SJCRH30 (cell line): ENCODE measurements around the gene UBTF. TPM values are rescaled to one million over a fixed set of nuclear protein-coding genes. Genes with fewer than 3 reads are reported as not detected.

ENCODE experiments used
- DNase-seq, 2 experiments: peaks; one replicate each; pipeline ENCODE4 v3.0.0-alpha.2; 2015 to 2020
- H3K27ac ChIP-seq: fragments of 250-450 bp; sonication (Bioruptor Pico); 2 replicates; pipeline ENCODE4 v1.5.1; 2020; ENCODE audit warnings: mild to moderate bottlenecking, moderate library complexity
- H3K27me3 ChIP-seq: fragments of 250-450 bp; sonication (Bioruptor Pico); 2 replicates; pipeline ENCODE4 v1.5.1; 2020; ENCODE audit warnings: mild to moderate bottlenecking, moderate library complexity
- H3K36me3 ChIP-seq: fragments of 250-450 bp; sonication (Bioruptor Pico); 2 replicates; pipeline ENCODE4 v1.5.1; 2020; ENCODE audit warnings: mild to moderate bottlenecking, moderate library complexity
- H3K4me1 ChIP-seq: fragments of 250-450 bp; sonication (Bioruptor Pico); 2 replicates; pipeline ENCODE4 v1.5.1; 2020; ENCODE audit warnings: mild to moderate bottlenecking, moderate library complexity
- H3K4me3 ChIP-seq: fragments of 250-450 bp; sonication (Bioruptor Pico); 2 replicates; pipeline ENCODE4 v1.5.1; 2020; ENCODE audit warnings: mild to moderate bottlenecking, moderate library complexity
- H3K9me3 ChIP-seq: fragments of 250-450 bp; sonication (Bioruptor Pico); replicated peaks from 2 replicates; pipeline ENCODE4 v1.5.1; 2020; ENCODE audit warnings: mild to moderate bottlenecking, moderate library complexity
- total RNA-seq: library from RNA; depleted of rRNA; stranded (reverse); fragments of >200 nt; shearing (Covaris generic); gene quantifications from 2 replicates; pipeline ENCODE4 v1.2.3, GENCODE V29; 2014

Gene UBTF
- total RNA-seq, 1 experiment from 2014 or later, result 78.9 TPM

GRCh38 chr17:44223541-44224071 is 4.1 kb upstream of the UBTF start:
- no peak overlapping the region for H3K4me3 ChIP-seq
- H3K27ac ChIP-seq, result no peak overlapping the region
- no peaks in the 10 kb centered on the region for H3K36me3 ChIP-seq
- no peak for DNase-seq
- H3K9me3 ChIP-seq, result no peaks in the 10 kb centered on the region
- peaks cover 3% of the 10 kb centered on the region; the same call in 1 of the 2 replicates for H3K4me1 ChIP-seq
- no peaks in the 10 kb centered on the region for H3K27me3 ChIP-seq

- H3K36me3 ChIP-seq, result no peaks in the 10 kb centered on the region
- H3K9me3 ChIP-seq, result no peaks in the 10 kb centered on the region
- H3K27ac ChIP-seq, result no peak overlapping the region
- DNase-seq, result peak; percentile 71 to 83
- peaks cover 9% of the 10 kb centered on the region; the same call in 1 of the 2 replicates for H3K4me1 ChIP-seq
- H3K4me3 ChIP-seq, result peak overlapping the region; percentile 99
- no peaks in the 10 kb centered on the region for H3K27me3 ChIP-seq
These were observed 2.8 kb upstream of the UBTF start for GRCh38 chr17:44222112-44222869.

- Histone ChIP-seq H3K4me3 (peak overlapping the region; percentile 99), H3K27ac (no peak overlapping the region), H3K27me3 (no peaks in the 10 kb centered on the region), H3K36me3 (peaks cover under 1% of the 10 kb centered on the region), H3K4me1 (peaks cover 9% of the 10 kb centered on the region; the same call in 1 of the 2 replicates), H3K9me3 (no peaks in the 10 kb centered on the region)
- no peak for DNase-seq
These were observed 2.3 kb upstream of the UBTF start for GRCh38 chr17:44221862-44222111.

- H3K27ac ChIP-seq, result peak overlapping the region; percentile 26; the same call in 1 of the 2 replicates
These were observed 1.8 kb upstream of the UBTF start for GRCh38 chr17:44221084-44221861.

GRCh38 chr17:44220213-44221083 is 973 bp upstream of the UBTF start:
- H3K4me3 ChIP-seq, result peak overlapping the region; percentile 99
- no peaks in the 10 kb centered on the region for H3K27me3 ChIP-seq
- H3K9me3 ChIP-seq, result no peaks in the 10 kb centered on the region
- peak; percentile 49 to 60 for DNase-seq
- peaks cover 14% of the 10 kb centered on the region for H3K36me3 ChIP-seq
- H3K4me1 ChIP-seq, result peaks cover 9% of the 10 kb centered on the region; the same call in 1 of the 2 replicates
- H3K27ac ChIP-seq, result peak overlapping the region; percentile 79

More at GRCh38 chr17:44221084-44221861, 1.8 kb upstream of the UBTF start:
- Histone ChIP-seq H3K27me3 (no peaks in the 10 kb centered on the region), H3K4me3 (peak overlapping the region; percentile 99), H3K36me3 (peaks cover 6% of the 10 kb centered on the region), H3K9me3 (no peaks in the 10 kb centered on the region), H3K4me1 (peaks cover 9% of the 10 kb centered on the region; the same call in 1 of the 2 replicates)
- peak; percentile 85 to 90 for DNase-seq

- Histone ChIP-seq H3K36me3 (peaks cover 27% of the 10 kb centered on the region), H3K27me3 (no peaks in the 10 kb centered on the region), H3K4me3 (peak overlapping the region; percentile 99), H3K9me3 (no peaks in the 10 kb centered on the region), H3K4me1 (peaks cover 9% of the 10 kb centered on the region; the same call in 1 of the 2 replicates), H3K27ac (peak overlapping the region; percentile 75; the same call in 1 of the 2 replicates)
- peak; percentile 70 to 75 for DNase-seq
These were observed 313 bp downstream of the UBTF start for GRCh38 chr17:44219108-44219615.

- Histone ChIP-seq H3K36me3 (peaks cover 32% of the 10 kb centered on the region), H3K9me3 (no peaks in the 10 kb centered on the region), H3K4me3 (peak overlapping the region; percentile 99), H3K4me1 (peaks cover 9% of the 10 kb centered on the region; the same call in 1 of the 2 replicates), H3K27ac (peak overlapping the region; percentile 48), H3K27me3 (no peaks in the 10 kb centered on the region)
- peak; percentile 88 to 94 for DNase-seq
These were observed 949 bp downstream of the UBTF start for GRCh38 chr17:44218344-44219107.

- H3K4me3 ChIP-seq, result peak overlapping the region; percentile 99
- no peak for DNase-seq
- peak overlapping the region; percentile 48 for H3K27ac ChIP-seq
- peaks cover 7% of the 10 kb centered on the region; the same call in 1 of the 2 replicates for H3K4me1 ChIP-seq
- no peaks in the 10 kb centered on the region for H3K27me3 ChIP-seq
- H3K36me3 ChIP-seq, result peaks cover 32% of the 10 kb centered on the region
- H3K9me3 ChIP-seq, result no peaks in the 10 kb centered on the region
These were observed 1.6 kb downstream of the UBTF start for GRCh38 chr17:44217738-44218343.

- Histone ChIP-seq H3K9me3 (no peaks in the 10 kb centered on the region), H3K27ac (no peak overlapping the region), H3K4me3 (no peak overlapping the region), H3K36me3 (peaks cover 32% of the 10 kb centered on the region), H3K27me3 (no peaks in the 10 kb centered on the region), H3K4me1 (peaks cover 6% of the 10 kb centered on the region; the same call in 1 of the 2 replicates)
- DNase-seq, result no peak
These were observed 2.8 kb downstream of the UBTF start for GRCh38 chr17:44216694-44217093.

- Histone ChIP-seq H3K4me3 (no peak overlapping the region), H3K27me3 (no peaks in the 10 kb centered on the region), H3K27ac (no peak overlapping the region), H3K36me3 (peaks cover 37% of the 10 kb centered on the region), H3K9me3 (no peaks in the 10 kb centered on the region), H3K4me1 (peaks cover 6% of the 10 kb centered on the region; the same call in 1 of the 2 replicates)
- DNase-seq, result no peak
These were observed 3.3 kb downstream of the UBTF start for GRCh38 chr17:44216173-44216572.

GRCh38 chr17:44214896-44215295 is 4.6 kb downstream of the UBTF start:
- Histone ChIP-seq H3K36me3 (peaks cover 46% of the 10 kb centered on the region), H3K27ac (no peak overlapping the region), H3K4me3 (no peak overlapping the region), H3K27me3 (no peaks in the 10 kb centered on the region), H3K9me3 (no peaks in the 10 kb centered on the region), H3K4me1 (peaks cover 6% of the 10 kb centered on the region; the same call in 1 of the 2 replicates)
- DNase-seq, result no peak

GRCh38 chr17:44214230-44214494 is 5.3 kb downstream of the UBTF start:
- Histone ChIP-seq H3K4me1 (peaks cover 6% of the 10 kb centered on the region; the same call in 1 of the 2 replicates), H3K27ac (no peak overlapping the region)

More at GRCh38 chr17:44214230-44214494, 5.3 kb downstream of the UBTF start:
- no peak for DNase-seq
- Histone ChIP-seq H3K36me3 (peaks cover 52% of the 10 kb centered on the region), H3K27me3 (no peaks in the 10 kb centered on the region), H3K4me3 (no peak overlapping the region), H3K9me3 (no peaks in the 10 kb centered on the region)
